ENCODE data around the gene IKZF3.
A peak's percentile ranks its signal among the peaks of the same experiment; 100 is the strongest.

DNA sequence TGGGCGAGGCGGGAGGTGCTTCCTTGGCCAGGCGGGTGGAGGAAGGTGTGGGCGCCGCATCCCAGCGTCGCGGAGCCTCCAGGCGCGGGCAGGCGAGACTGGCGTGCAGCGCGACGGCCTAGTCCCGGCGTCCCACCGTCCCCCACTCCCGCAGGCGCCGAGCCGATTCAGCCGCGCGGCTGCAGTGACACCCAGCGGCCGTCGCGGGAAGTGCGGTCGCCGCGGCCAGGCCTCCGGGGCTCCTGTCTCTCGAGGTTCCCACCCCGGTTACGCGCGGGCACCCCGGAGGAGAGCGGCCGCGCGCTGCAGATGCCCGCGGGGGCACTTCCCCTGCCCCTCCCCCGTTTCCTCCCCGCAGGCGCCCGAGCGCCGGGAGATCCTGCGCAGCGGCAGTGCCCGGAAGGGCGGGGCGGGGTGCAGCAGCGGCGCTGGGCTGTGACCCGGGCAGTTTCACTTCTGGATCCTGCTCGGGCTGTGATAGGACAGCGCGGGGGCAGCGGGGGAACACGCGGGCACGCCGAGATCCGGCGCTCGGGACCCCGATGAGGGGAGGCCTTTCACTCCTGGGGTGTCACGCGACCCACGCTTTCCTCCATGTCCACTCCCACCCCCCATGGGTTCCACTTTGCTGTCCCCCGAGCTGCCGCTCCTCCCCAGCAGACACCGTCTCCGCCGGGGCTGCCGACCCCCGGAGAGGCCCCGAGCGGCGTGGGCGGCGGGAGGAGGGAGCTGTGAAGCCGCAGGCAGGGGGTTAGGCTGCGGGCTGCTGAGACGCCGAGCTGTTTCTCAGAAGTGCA, 109.8 kb downstream of the IKZF3 start:
- peak; percentile 63; the same call in 1 of the 2 replicates for TF ChIP-seq POLR2A (IDR thresholded peaks at IDR 0.05; ENCODE audit: low read depth, low read length)
- TF ChIP-seq POLR2AphosphoS5 (IDR thresholded peaks at IDR 0.05; ENCODE audit: low read depth, low read length), result no peak; the same call in 1 of the 2 replicates
